AG04450 (cell line): ENCODE measurements around the gene PALS1. TPM values are rescaled to one million over a fixed set of nuclear protein-coding genes. Genes with fewer than 3 reads are reported as not detected.

Source experiments
- CTCF ChIA-PET: fragments of 300-600, 350-600 bp; formaldehyde crosslinking; extraction: SDS; loops from one replicate; lab custom pipeline; 2022; ENCODE audit warnings: antibody characterized with exemption, inconsistent platforms; lab: Charles Lee
- POLR2A ChIA-PET: fragments of 350-600 bp; formaldehyde crosslinking; extraction: SDS; loops from one replicate; lab custom pipeline; 2021; ENCODE audit warnings: antibody characterized with exemption, inconsistent platforms; lab: Yijun Ruan, JAX
- DNase-seq: peaks from one replicate; pipeline ENCODE4 v3.0.0-alpha.2; 2011; ENCODE audit warnings: low read depth, low spot score
- H3K27ac ChIP-seq: one replicate; pipeline ENCODE4 v1.5.1; 2012; ENCODE audit warnings: low read depth, low read length, control low read depth
- H3K27me3 ChIP-seq: one replicate; pipeline ENCODE4 v1.6.0; 2012; ENCODE audit warnings: low read length; ENCODE audit not compliant: control insufficient read depth, insufficient read depth
- H3K4me3 ChIP-seq: 2 replicates; pipeline ENCODE4 v1.5.1; 2011; ENCODE audit warnings: mild to moderate bottlenecking, low read depth, low read length, control low read depth
- H3K9me3 ChIP-seq: 2 replicates; pipeline ENCODE4 v1.5.1; 2012; ENCODE audit warnings: low read length; ENCODE audit not compliant: control insufficient read depth, insufficient read depth
- CTCF ChIP-seq: IDR thresholded peaks from 2 replicates; pipeline ENCODE4 v1.5.1; 2011; ENCODE audit warnings: low read depth, low read length, control low read depth, inconsistent platforms
- polyA minus RNA-seq: library from RNA; depleted of rRNA, polyadenylated mRNA; stranded (reverse); fragments of >200 nt; gene quantifications from 2 replicates; pipeline ENCODE4 v1.2.3, GENCODE V29; 2011; rRNA and poly(A)+ RNA removed
- polyA plus RNA-seq: library from polyadenylated mRNA; depleted of rRNA; stranded (reverse); fragments of >200 nt; gene quantifications from 2 replicates; pipeline ENCODE4 v1.2.3, GENCODE V29; 2011; rRNA removed

PALS1 gene
- polyA plus RNA-seq = 21.7 and 31.1 TPM in 2 replicates
- 23.3 and 37.8 TPM in 2 replicates for polyA minus RNA-seq

GRCh38 chr14:67241411-67242167, at the start of gene PALS1:
Gene PALS1 (plus strand): TSS chr14:67241435. CDS start chr14:67279171, 37,736 bp downstream.
- Histone ChIP-seq H3K27ac (peak within 1 kb of the TSS; percentile 96), H3K9me3 (no peaks in the 10 kb centered on the region; the same call in 1 of the 2 replicates), H3K4me3 (peak within 1 kb of the TSS; percentile 88), H3K27me3 (no peaks in the 10 kb centered on the region)
- ChIA-PET POLR2A (interaction anchor here (0.5 to 1.9 kb wide), 7 partner anchors 13 to 98 kb away, joined by 3 to 7 read pairs (median 6); no protein-coding TSS in a partner anchor), CTCF (interaction anchor here (0.6 to 1.3 kb wide), 2 partner anchors 9 to 118 kb away, joined by 3 to 4 read pairs; partner anchors contain the start of gene ATP6V1D)
- TF ChIP-seq CTCF = no peak
- peak; percentile 55 for DNase-seq

GRCh38 chr14:67191768-67192290, 49.4 kb upstream of the PALS1 start:
- POLR2A ChIA-PET = interaction anchor here (1.0 to 1.2 kb wide), 2 partner anchors 47 to 49 kb away, joined by 3 to 7 read pairs; partner anchors contain the start of gene PALS1
- CTCF ChIA-PET = interaction anchor here (0.5 to 2.4 kb wide), 4 partner anchors 25 to 139 kb away, joined by 3 to 12 read pairs (median 3); no protein-coding TSS in a partner anchor
- DNase-seq = no peak
- Histone ChIP-seq H3K27ac (no peak overlapping the region), H3K4me3 (no peak overlapping the region), H3K9me3 (no peaks in the 10 kb centered on the region), H3K27me3 (no peaks in the 10 kb centered on the region)
- no peak for TF ChIP-seq CTCF

GRCh38 chr14:67192366-67192765, 48.9 kb upstream of the PALS1 start:
- Histone ChIP-seq H3K27me3 (no peaks in the 10 kb centered on the region), H3K9me3 (no peaks in the 10 kb centered on the region), H3K4me3 (no peak overlapping the region), H3K27ac (no peak overlapping the region)
- ChIA-PET POLR2A (interaction anchor here (1.0 to 1.2 kb wide), 2 partner anchors 47 to 49 kb away, joined by 3 to 7 read pairs; partner anchors contain the start of gene PALS1), CTCF (interaction anchor here (0.9 to 2.4 kb wide), 2 partner anchors 26 to 93 kb away, joined by 3 to 12 read pairs; no protein-coding TSS in a partner anchor)
- no peak for DNase-seq
- TF ChIP-seq CTCF = no peak

- no peak for TF ChIP-seq CTCF
- no peak overlapping the region for H3K4me3 ChIP-seq
- H3K9me3 ChIP-seq = peaks cover 3% of the 10 kb centered on the region; the same call in 1 of the 2 replicates
- DNase-seq = no peak
- ChIA-PET POLR2A (no interaction called here), CTCF (interaction anchor here (0.9 kb wide), 1 partner anchor 165 kb away, joined by 3 read pairs; the partner anchor contains the start of genes ATP6V1D and EIF2S1)
- H3K27ac ChIP-seq = no peak overlapping the region
- H3K27me3 ChIP-seq = no peaks in the 10 kb centered on the region
Measured at GRCh38 chr14:67195279-67195678, 46.0 kb upstream of the PALS1 start.
